CMK (cell line): ENCODE measurements around the gene IMMP2L.
"Not testable (repeated sequence)": the region's sequence is repeated elsewhere in the genome, so short reads cannot be mapped to it uniquely, and the experiment has no call there.

Experiments
- DNase-seq: peaks from one replicate; pipeline ENCODE4 v3.0.0-alpha.2; 2010; ENCODE audit warnings: low read depth

IMMP2L gene

DNA sequence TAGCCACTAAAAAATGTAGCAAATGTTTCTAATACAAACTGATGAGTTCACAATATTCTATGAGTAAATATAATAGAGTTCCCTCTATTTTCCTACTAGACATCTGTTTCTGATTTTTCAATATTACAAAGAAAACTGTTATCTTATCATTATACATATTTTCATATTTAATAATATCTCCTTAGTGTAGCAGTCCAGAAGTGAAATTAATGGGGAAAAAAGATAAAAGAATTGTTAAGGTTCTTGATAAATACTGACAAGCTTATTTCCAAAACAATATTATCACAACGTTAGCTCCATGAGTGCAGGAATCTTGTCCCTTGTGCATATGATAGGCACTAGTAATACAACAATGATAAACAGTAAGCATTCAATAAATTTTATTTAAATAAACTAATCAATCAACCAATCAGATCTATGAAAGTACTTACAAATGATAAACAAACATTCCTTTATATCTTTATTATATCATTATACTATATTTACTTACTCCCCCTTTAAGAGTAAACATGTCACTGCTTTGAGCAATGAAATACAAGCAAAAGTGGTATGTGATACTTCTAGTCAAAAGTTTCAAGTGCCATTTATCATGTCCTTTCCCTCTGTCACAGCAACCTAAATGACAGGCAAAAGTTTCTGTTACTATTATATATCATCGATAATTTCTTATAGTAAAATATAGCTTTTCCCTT is 103.1 kb downstream of the IMMP2L start:
- DNase-seq: no peak

DNA sequence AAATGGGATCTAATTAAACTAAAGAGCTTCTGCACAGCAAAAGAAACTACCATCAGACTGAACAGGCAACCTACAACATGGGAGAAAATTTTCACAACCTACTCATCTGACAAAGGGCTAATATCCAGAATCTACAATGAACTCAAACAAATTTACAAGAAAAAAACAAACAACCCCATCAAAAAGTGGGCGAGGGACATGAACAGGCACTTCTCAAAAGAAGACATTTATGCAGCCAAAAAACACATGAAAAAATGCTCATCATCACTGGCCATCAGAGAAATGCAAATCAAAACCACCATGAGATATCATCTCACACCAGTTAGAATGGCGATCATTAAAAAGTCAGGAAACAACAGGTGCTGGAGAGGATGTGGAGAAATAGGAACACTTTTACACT is 111.6 kb downstream of the IMMP2L start:
- DNase-seq: not testable (repeated sequence)

DNA sequence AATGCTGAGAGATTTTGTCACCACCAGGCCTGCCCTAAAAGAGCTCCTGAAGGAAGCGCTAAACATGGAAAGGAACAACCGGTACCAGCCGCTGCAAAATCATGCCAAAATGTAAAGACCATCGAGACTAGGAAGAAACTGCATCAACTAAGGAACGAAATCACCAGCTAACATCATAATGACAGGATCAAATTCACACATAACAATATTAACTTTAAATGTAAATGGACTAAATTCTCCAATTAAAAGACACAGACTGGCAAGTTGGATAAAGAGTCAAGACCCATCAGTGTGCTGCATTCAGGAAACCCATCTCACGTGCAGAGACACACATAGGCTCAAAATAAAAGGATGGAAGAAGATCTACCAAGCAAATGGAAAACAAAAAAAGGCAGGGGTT is 114.8 kb downstream of the IMMP2L start:
- DNase-seq: not testable (repeated sequence)

DNA sequence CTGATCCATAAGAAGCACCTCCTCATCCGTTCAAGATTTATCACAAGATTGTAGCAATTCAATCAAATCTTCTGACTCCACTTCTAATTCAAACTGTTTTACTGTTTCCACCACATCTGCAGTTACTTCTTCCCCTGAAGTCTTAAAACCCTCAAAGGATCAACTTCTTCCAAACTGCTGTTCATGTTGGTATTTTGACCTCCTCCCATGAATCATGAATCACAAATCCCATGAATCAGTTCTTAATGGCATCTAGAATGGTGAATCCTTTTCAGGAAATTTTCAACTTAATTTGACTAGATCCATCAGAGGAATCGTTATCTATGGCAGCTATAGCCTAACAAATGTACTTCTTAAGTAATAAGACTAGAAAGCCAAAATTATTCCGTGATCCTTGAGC is 122.3 kb downstream of the IMMP2L start:
- no peak for DNase-seq

DNA sequence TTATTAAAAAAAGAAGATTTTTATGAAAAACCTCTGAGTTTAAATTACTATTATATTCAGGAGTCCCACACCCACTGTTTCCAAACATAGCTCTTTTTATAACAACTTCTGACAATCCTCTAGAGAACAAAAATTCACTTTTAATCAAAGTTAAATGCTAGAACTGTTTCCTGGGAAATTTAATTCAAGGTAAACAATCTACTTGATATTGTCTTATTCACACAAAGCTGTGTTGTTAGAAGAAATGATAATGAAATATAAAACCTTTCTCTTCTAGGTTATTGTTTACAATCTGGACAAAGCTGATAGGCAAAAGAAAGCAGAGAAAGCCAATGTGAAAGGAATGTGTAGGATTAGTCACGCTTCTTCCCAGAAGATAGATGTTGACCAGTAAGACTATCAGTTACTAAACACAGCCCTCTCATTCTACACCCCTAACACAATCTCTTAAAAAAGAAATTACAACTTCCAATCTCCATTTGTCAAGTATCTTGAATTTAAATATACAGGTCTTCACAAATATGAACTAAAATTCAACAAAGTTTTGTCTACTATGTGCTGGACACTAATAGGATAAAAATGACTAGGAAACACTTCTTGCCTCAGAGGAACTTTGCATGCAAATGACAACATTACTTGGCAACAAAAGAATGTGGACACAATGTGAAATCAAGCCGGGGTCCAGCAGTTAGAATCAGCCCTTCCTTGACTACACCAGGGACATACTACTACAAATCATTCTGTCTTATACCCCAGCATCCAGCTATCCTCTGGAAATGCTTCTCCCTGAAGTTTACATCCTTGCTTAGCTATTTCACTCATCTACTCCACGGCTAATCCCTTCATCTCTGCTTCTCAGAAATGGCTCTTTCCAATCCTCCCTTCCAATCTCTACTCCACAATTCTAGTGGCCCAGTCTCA is 123.7 kb downstream of the IMMP2L start:
- DNase-seq: peak; percentile 24

DNA sequence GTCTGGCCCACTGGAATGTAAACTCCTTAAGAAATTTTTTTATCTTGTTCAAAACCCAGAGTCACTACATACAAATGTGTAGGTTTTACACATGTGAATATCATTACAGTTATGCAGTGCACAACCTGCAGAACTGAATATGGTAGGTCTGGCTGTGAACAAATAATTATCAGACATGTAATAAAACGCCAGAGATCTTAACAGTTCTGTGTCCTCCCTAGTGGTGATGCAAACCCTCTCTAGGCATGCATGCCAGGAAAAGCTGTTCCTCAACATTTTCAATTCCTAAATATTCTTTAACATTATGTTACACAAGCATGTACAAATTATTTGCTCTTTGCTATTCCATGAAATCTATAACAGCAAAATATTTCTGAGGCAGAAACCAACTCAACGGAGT is 124.6 kb downstream of the IMMP2L start:
- DNase-seq: no peak

DNA sequence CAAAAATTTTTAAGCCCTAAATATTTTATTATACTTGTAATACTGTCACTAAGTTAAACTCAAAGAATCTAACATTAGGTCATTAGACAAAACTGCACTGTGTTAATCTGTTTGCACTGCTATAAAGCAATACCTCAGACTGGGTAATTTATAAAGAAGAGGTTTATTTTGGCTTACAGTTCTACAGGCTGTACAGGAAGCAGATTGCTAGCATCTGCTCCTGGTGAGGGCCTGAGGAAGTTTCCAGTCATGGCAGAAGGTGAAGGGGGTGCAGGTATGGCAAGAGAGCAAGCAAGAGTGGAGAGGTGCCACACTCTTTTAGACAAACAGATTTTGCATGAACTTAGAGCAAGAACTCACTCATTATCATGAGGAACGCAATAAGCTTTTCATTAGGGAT is 125.7 kb downstream of the IMMP2L start:
- no peak for DNase-seq

DNA sequence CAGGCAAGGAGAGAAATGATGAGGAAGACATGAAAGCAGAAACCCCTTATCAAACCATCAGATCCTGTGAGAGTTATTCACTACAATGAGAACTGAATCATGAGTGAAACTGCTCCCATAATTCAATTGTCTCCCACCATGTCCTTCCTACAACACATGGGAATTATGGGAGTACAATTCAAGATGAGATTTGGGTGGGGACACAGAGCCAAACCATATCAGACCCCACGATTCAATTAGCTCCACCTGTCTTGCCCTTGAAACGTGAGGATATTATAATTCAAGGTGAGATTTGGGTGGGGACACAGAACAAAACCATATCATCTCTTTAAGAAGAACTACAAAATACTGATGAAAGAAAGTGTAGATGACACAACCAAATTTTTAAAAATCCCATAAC is 128.9 kb downstream of the IMMP2L start:
- no peak for DNase-seq

DNA sequence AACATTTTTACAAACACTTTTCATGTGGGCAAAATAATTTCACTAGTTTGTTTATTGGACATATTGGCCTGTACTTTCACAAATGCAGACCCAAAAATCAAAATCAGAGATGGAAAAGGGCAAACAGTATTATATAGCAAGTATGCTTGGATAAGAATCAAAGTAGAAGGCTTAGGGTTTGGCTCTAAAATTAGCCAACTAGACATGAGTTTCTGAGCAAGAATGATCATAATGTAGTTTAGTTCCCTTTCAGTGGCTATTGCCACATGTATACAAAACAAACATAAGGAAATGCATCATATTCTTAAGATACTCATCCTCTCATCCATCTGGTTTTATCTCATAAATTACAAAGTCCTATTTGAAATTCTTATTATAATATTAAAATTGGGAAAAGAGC is 132.5 kb downstream of the IMMP2L start:
- no peak for DNase-seq

DNA sequence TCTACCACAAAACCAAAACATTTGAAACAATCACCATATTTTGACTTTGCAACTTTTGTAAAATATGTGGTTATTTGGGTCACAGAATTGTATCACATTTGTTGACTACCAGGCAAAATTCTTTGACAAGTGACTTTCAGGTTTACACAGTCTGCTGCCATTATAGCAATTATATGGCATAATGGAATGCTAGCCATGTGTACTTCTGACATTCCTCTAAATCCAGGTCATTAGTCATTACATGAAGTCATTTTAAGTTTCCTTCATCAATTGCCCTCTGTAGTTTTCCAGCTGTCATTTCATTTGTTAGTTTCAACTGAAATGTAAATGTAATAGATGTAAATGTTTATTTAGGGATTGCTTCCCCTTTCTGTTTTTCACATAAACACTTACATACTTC is 137.5 kb downstream of the IMMP2L start:
- no peak for DNase-seq

DNA sequence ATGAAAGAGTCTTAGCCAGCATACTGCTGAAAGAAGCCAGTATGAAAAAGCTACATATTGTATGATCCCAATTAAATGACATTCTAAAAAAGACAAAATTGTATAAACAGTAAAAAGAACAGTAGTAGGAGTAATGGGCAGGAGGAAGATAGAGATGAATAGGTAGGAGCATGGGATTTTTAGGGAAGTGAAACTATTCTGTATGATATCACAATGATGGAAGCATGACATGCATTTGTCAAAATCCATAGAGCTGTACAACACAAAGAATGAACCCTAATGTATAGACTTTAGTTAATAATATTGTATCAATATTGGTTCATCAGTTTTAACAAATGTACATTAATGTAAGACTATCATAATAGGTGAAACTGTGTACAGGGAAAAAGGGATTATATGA is 147.9 kb downstream of the IMMP2L start:
- DNase-seq: no peak

DNA sequence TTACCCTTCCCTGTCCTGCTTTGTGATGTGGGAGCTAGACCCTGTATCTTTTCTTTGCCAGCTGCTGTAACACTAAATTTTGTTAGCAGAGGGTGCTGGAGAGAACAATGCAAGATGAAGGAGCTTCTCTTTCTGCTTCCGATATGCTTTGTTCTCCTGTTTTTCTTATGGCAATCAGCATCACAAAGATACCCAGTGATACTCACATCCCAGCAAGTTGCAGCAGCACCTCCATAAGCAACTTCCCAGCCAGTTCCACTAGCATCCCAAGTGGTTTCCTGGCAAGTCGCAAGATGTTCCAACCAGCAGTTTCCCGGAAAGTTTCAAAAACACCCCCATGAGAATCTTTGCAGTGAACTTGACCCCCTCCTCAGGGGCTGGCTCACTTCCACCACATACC is 148.6 kb downstream of the IMMP2L start:
- no peak for DNase-seq

DNA sequence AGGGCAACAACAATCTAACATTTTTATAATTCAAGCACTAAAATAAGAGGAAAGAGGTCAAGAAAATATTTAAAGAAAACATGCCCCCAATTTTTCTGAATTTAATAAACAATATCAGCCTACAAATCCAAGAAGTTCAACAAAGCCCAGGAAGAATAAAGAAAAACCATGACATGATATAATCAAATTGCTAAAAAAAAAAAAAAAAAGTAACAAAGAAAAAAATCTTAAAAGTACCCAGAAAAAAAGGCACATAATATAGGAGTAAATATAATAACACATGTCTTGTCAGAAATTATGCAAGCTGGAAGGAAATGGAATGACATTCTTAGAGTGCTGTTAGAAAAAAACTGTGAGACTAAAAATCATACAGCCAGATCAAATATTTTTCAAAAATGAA is 151.4 kb downstream of the IMMP2L start:
- no peak for DNase-seq

DNA sequence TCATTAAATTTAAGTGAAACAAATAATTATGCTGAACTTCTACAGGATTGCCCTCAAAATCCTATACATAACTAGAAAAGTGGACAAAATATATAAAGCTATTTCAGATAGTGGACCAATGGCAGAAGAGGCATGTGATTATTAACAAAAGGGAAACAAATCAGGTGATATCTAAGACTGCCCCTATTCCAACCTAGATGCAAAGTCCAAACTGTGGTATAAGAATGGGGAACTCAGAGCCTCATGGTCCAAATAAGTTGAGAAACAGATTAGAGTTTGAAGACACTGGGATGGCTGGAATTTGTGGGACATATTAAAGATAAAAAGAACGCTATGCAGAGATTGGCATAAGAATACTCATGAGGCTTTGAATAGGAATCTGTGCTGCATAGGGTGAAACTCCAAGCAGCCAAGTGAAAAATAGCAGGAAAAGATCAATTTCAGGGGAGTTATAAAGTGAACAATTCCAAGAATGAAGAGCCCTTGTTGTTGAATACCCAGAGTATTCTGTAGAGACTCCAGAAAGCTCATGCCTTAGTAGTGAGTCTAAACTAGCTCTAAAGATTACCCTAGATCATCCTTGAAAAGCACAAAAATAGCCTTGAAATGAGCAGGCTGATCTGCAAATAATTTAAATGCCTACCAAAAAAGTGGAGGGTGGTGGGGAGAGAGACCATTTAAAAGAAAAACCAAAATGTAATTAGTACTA is 152.4 kb downstream of the IMMP2L start:
- DNase-seq: no peak

DNA sequence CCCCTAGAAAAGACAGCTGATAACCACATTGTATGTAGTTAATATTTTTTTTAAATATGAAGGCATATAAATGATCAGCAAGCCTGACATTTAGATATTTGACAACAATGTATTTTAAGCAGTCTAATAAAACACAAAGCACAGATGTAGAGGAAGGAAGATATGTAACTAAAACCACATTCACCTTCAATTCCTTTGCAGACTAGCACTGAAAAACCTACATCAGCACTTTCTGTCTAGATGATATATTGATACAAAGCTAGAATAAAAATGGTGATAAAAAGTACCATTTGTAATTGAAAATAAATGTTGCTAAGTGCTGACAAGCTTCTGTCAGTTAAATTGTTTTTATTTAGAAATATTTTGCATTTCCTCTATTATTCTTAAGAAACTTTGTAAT is 153.6 kb downstream of the IMMP2L start:
- no peak for DNase-seq

DNA sequence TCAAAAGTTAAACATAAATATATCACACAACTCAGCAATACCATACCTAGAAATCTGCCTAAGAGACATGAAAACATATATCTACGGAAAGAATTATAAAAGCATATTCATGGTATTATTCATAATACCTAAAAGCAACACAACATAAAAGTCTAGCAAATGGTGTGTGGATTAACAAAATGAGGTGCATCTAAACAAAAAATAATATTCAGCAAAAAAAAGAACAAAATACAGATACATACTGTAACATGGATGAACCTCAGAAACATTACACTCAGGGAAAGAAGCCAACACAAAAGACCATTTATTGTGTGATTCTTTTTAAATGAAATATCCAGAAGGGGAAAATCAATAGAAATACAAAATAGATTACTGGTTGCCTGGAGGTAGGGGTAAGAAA is 155.0 kb downstream of the IMMP2L start:
- no peak for DNase-seq

DNA sequence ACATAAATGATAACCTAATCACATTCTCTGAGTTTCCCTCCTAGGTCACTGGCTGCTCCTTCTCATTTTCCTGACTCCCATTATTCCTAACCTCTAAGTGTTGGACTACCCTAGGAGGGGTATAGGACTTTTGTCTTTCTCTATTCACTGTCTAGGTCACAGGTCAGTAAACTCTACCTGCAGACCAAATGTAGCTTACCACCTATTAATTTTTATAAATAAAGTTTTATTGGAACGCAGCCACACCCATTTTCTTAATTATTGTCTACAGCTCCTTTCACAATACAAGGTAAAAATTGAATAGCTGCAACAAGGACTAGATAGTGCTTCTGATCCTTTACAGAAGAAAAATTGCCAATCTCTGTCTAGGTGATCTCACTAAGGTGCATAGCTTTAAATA is 156.7 kb downstream of the IMMP2L start:
- DNase-seq: no peak

DNA sequence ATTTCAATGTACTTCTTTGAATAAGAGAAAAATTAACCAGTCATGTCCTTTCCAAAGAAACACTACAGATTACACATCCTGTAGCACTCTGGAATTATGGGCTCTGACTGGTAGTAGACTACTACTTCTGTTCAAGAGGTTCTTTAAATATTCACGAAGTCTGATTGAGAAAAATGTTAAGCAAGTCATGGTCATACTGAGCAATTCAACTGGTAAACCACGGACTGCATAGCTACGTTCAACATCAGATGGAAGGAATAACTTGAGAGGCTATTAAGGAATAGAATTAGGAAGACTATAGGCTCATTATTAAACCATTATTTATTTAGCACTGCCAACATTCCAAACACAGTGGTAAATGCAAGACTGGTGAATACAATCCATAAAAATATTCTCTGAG is 160.8 kb downstream of the IMMP2L start:
- DNase-seq: no peak

DNA sequence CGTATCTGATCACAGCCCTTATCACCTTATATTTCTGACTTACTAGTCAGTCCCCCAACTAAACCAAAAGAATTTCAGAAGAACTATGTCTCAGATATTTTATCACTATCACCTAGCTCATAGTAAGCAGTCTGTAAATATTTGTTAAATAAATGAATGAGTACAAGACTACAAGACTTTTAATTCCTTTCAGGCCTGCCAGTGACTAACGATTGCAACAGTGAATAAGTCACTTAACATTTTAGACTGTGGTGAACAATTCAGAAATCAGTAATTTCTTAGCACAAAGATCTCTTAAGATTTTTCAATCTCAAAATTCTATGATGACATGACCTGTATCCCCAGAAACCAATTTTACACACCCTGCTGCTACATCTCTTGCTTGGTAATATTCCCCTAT is 162.2 kb downstream of the IMMP2L start:
- no peak for DNase-seq

DNA sequence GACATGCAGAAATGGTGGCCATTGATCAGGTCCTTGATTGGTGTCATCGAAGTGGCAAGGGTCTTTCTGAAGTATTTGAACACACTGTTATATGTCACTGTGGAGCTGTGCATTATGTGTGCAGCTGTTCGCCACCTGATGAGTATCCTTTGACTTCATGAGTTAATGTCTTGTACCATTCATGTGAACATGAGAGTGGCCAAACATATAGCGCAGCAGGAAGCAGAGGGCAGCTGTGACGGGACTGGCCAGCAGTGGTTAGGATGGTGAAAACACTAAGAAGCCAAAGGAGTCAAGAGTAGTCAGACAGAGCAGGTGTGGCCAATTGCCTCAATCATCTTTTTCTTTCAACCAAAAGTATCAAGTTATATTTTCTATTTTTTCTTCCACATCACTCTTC is 167.4 kb downstream of the IMMP2L start:
- DNase-seq: no peak

DNA sequence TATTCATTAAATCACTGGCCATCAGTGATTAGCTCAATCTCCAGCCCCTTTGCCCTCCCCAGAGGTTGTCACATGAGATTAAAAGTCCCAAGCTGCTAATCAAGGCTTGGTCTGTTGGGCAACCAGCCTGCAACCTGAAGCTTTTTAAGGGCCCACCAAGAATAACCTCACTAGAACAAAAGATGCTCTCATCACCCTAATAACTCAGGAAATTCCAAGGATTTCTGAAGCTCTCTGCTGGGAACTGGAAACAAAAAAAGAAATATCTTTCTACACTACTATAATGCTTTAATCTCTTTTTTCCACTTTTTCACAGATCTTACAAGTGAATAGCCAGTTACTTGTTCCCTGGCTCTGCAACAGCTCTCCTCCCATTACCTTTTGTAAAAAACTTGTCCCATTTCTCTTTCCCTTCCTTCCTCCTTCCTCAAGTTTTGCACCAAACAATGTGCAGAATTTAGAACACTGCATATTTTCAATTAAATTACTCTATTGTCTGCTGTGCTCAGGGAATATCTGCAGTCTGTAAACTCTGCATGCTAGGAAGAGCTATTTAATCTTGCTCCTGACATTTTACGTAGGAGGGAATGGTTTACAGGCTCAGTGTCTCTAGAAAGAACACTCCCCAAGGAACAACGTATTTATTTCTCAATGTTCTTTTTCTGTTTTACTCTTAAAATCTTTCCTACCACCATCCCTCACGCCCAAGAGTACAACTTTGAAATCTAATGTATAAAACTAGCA is 169.1 kb downstream of the IMMP2L start:
- no peak for DNase-seq

DNA sequence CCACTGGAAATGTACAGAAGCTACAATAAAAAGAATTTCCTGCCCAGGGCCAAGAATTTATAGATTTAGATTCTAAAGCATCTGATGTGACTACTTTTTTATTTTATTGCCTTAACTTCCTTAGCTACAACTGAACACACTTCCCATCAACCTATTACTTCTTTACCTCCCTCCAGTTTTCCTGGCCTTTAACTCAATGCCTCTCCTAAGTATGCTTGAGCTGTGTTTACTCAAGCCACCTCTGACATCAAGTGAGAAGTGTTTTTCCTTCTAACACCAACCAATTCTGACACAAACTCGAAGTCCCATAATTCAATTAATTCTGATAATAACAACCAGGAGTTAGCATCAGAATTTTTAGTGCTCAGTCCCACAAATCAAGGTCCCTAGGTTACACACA is 170.0 kb downstream of the IMMP2L start:
- no peak for DNase-seq
